ENCODE data around the gene MLST8.

Gene MLST8

GRCh38 chr16:2211923-2212347 lies 6.7 kb downstream of the MLST8 start:
- no peak overlapping the region for H3K4me3 ChIP-seq (ENCODE audit: low read depth, low read length)
- DNase-seq (ENCODE audit: low read depth) = no peak
- TF ChIP-seq CTCF (conservative IDR thresholded peaks at IDR 0.05; ENCODE audit: low read depth, low read length) = no peak

- peak overlapping the region; percentile 68 for H3K4me3 ChIP-seq (ENCODE audit: low read depth, low read length)
- TF ChIP-seq CTCF (conservative IDR thresholded peaks at IDR 0.05; ENCODE audit: low read depth, low read length) = no peak
These were observed 7.4 kb downstream of the MLST8 start for GRCh38 chr16:2212362-2213324.

GRCh38 chr16:2213817-2214718 lies 8.8 kb downstream of the MLST8 start:
- peak overlapping the region; percentile 68 for H3K4me3 ChIP-seq (ENCODE audit: low read depth, low read length)
- peak; percentile 17 for DNase-seq (ENCODE audit: low read depth)
- TF ChIP-seq CTCF (conservative IDR thresholded peaks at IDR 0.05; ENCODE audit: low read depth, low read length) = peak; percentile 22

More at GRCh38 chr16:2212362-2213324, 7.4 kb downstream of the MLST8 start:
- DNase-seq (ENCODE audit: low read depth) = no peak

GRCh38 chr16:2214719-2214968 lies 9.4 kb downstream of the MLST8 start, which contains the start of gene PGP:
Gene PGP, minus strand, starts transcription at chr16:2214840. Its CDS starts 63 bp downstream, at chr16:2214777.
- no peak for DNase-seq (ENCODE audit: low read depth)

GRCh38 chr16:2216330-2216729 lies 11.1 kb downstream of the MLST8 start:
- TF ChIP-seq CTCF (conservative IDR thresholded peaks at IDR 0.05; ENCODE audit: low read depth, low read length) = no peak
- no peak overlapping the region for H3K4me3 ChIP-seq (ENCODE audit: low read depth, low read length)
- no peak for DNase-seq (ENCODE audit: low read depth)

More at GRCh38 chr16:2214719-2214968, 9.4 kb downstream of the MLST8 start, which contains the start of gene PGP:
- no peak for TF ChIP-seq CTCF (conservative IDR thresholded peaks at IDR 0.05; ENCODE audit: low read depth, low read length)
- H3K4me3 ChIP-seq (ENCODE audit: low read depth, low read length) = peak within 1 kb of the TSS; percentile 82

- peak; percentile 100 for DNase-seq (ENCODE audit: low read depth)
- peak within 1 kb of the TSS; percentile 86 for H3K4me3 ChIP-seq (ENCODE audit: low read depth, low read length)
- no peak for TF ChIP-seq CTCF (conservative IDR thresholded peaks at IDR 0.05; ENCODE audit: low read depth, low read length)
These were observed 18.1 kb downstream of the MLST8 start, which contains the start of gene E4F1 for GRCh38 chr16:2223221-2223941. Gene E4F1, plus strand, starts transcription at chr16:2223591. Its CDS starts 23 bp downstream, at chr16:2223614.

Measured in choroid plexus epithelial cell (primary cell).